Central memory CD4-positive, alpha-beta T cell (primary cell): ENCODE measurements around the gene CLEC2L.

Experiments
- DNase-seq: peaks from one replicate; pipeline ENCODE4 v3.0.0; 2022

The CLEC2L gene

GRCh38 chr7:139580435-139580834, 57.0 kb downstream of the CLEC2L start:
- DNase-seq = no peak

- DNase-seq = no peak
These were observed 58.7 kb downstream of the CLEC2L start for GRCh38 chr7:139582130-139582650.

GRCh38 chr7:139582671-139583155, 59.2 kb downstream of the CLEC2L start:
- no peak for DNase-seq

GRCh38 chr7:139583826-139584553, 60.5 kb downstream of the CLEC2L start:
- no peak for DNase-seq

GRCh38 chr7:139585042-139585441, 61.6 kb downstream of the CLEC2L start:
- DNase-seq = no peak

- DNase-seq = no peak
These were observed 62.8 kb downstream of the CLEC2L start for GRCh38 chr7:139586286-139586685.

GRCh38 chr7:139587535-139587934, 64.0 kb downstream of the CLEC2L start:
- no peak for DNase-seq

- DNase-seq = no peak
These were observed 65.1 kb downstream of the CLEC2L start for GRCh38 chr7:139588632-139589031.

- DNase-seq = no peak
These were observed 66.0 kb downstream of the CLEC2L start for GRCh38 chr7:139589474-139589873.

- no peak for DNase-seq
These were observed 68.2 kb downstream of the CLEC2L start for GRCh38 chr7:139591550-139592195.

GRCh38 chr7:139592801-139593461, 69.4 kb downstream of the CLEC2L start:
- DNase-seq = no peak

- DNase-seq = no peak
These were observed 70.6 kb downstream of the CLEC2L start for GRCh38 chr7:139594090-139594489.
